GM10248 (cell line): ENCODE measurements around the gene SLC25A25.

Experiments used
- CTCF ChIA-PET: fragments of 300-600 bp; sonication (Branson Sonifier 250); formaldehyde crosslinking; extraction: SDS; loops from one replicate; lab custom pipeline; 2021; ENCODE audit warnings: antibody characterized with exemption; lab: Yijun Ruan, JAX
- POLR2A ChIA-PET: fragments of 350-650 bp; sonication (Branson Sonifier 250); formaldehyde crosslinking; extraction: SDS; loops from one replicate; lab custom pipeline; 2020; ENCODE audit warnings: antibody characterized with exemption; lab: Yijun Ruan, JAX
- DNase-seq: peaks from one replicate; pipeline ENCODE4 v3.0.0; 2012; ENCODE audit errors: extremely low spot score
- TF ChIP-seq, protein P1 (sequence below): IDR thresholded peaks from 2 replicates; pipeline ENCODE4 v1.5.1; 2012; ENCODE audit warnings: mild to moderate bottlenecking, low read depth; ENCODE audit errors: extremely low read depth, missing control alignments, control extremely low read depth

Gene SLC25A25

DNA sequence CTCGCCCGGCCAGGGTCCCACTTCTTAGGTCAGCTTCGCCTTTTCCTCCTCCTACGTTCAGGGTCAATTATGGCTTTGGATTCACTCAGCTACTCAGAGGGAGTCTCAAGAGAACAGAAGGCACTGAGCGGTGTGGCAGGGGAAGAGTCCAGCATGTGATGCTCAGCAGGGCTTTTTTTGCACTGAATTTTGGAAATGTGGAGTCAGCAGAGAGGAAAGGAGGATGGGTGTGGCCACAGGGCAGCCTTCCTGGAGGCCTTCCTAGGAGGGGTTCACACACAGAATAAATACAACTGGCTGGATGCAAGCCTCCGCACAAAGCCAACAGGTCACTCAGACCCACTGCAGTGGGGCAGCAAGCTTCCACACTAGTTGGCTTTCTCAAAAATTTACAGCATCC, 5.8 kb upstream of the SLC25A25 start:
- POLR2A ChIA-PET: no interaction called here
- CTCF ChIA-PET: interaction anchor here (1.2 to 1.6 kb wide), 2 partner anchors 27 to 55 kb away, joined by 4 to 9 read pairs; no protein-coding TSS in a partner anchor
- TF ChIP-seq, protein P1, sequence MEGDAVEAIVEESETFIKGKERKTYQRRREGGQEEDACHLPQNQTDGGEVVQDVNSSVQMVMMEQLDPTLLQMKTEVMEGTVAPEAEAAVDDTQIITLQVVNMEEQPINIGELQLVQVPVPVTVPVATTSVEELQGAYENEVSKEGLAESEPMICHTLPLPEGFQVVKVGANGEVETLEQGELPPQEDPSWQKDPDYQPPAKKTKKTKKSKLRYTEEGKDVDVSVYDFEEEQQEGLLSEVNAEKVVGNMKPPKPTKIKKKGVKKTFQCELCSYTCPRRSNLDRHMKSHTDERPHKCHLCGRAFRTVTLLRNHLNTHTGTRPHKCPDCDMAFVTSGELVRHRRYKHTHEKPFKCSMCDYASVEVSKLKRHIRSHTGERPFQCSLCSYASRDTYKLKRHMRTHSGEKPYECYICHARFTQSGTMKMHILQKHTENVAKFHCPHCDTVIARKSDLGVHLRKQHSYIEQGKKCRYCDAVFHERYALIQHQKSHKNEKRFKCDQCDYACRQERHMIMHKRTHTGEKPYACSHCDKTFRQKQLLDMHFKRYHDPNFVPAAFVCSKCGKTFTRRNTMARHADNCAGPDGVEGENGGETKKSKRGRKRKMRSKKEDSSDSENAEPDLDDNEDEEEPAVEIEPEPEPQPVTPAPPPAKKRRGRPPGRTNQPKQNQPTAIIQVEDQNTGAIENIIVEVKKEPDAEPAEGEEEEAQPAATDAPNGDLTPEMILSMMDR: no peak
- no peak for DNase-seq

DNA sequence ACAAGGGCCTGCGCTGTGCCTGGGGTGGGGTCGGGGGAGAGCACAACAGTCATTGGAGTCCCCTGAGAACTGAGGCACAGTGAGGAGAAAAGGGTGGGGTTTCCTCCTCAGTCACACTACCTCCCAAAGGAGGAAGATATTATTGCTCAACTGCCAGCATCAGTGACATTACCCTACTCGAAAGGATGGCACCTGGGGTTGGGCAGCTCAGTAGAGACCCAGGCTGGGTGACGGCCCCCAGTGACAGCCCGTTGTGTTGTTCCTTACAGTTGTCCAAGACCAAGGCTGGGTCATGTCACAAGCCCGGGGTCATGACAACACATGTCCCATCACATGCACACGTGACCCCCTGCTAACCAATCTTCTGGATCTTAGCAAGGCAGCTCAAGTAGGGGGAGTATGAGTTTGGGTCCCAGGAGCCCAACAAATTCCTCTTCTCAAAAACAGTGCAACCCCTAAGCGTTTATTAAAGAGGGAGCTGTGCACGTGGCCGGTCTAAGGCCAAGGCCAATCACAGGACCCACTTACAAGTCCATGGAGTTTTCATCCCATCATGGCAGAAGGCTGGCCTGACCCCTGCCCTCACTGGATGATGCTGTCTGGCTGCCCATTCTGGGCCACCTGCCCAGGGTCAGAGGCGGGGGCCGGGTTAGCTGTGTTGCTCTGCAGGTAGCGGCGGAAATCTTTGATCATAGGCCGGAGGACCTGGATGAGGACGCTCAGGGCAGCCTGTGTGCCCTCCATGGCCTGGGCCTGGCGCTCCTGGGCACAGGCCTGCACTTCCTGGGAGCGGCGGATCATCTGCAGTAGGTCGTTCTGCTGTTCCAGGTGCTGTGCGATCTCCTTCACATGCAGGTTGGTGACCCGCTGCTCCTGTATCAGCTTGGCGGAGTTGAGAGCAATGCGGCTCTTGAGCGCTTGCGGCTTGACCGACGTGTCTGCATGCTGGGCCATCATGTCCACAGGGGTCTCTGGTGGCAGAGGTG, 4.9 kb upstream of the SLC25A25 start:
- ChIA-PET CTCF (interaction anchor here (1.2 to 1.8 kb wide), 3 partner anchors 28 to 119 kb away, joined by 4 to 9 read pairs (median 6); no protein-coding TSS in a partner anchor), POLR2A (interaction anchor here (0.7 kb wide), 1 partner anchor 20 kb away, joined by 3 read pairs; no protein-coding TSS in a partner anchor)
- TF ChIP-seq, protein P1: no peak
- DNase-seq: no peak

DNA sequence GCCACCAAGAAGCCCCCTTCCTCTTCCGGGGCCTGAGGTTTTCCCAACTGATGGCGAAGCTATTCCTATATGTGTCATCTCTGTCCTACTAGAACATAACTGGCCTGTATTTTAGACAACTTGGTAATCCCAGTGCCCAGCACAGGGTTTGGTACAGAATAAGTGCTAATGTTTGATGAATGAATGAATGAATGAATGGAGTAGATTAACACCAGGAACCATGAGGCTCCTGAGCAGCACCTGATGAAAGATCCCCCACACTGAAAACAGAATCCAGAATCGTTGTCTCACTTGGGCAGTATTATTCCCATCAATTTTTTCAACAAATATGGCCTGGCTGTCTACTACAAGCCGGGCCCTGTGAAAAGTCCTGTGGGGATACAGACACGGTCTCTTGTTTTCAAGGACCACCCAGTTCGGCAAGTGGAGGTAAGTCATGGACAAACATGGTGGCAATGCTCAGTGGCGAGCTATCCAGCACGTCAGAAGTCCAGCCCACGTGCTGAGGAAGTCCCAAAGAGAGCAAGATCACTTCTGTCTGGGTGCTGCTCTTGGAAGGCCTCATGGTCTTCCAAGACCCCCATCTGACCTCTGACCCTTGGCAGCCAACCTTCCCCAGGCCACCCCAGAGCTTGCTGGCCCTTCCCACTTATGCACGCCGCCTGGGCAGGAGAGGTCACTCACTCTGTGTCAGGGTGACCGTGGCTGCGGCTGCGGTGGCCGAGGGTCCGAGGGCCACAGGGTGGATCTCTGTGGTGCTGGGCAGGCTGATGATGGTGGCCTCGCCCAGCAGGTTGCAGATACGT, 1.9 kb upstream of the SLC25A25 start:
- no peak for DNase-seq
- TF ChIP-seq, protein P1: no peak
- POLR2A ChIA-PET: interaction anchor here (1.4 kb wide), 1 partner anchor 62 kb away, joined by 4 read pairs; no protein-coding TSS in a partner anchor
- CTCF ChIA-PET: interaction anchor here (1.4 to 4.5 kb wide), 5 partner anchors 13 to 123 kb away, joined by 4 to 33 read pairs (median 13); no protein-coding TSS in a partner anchor

DNA sequence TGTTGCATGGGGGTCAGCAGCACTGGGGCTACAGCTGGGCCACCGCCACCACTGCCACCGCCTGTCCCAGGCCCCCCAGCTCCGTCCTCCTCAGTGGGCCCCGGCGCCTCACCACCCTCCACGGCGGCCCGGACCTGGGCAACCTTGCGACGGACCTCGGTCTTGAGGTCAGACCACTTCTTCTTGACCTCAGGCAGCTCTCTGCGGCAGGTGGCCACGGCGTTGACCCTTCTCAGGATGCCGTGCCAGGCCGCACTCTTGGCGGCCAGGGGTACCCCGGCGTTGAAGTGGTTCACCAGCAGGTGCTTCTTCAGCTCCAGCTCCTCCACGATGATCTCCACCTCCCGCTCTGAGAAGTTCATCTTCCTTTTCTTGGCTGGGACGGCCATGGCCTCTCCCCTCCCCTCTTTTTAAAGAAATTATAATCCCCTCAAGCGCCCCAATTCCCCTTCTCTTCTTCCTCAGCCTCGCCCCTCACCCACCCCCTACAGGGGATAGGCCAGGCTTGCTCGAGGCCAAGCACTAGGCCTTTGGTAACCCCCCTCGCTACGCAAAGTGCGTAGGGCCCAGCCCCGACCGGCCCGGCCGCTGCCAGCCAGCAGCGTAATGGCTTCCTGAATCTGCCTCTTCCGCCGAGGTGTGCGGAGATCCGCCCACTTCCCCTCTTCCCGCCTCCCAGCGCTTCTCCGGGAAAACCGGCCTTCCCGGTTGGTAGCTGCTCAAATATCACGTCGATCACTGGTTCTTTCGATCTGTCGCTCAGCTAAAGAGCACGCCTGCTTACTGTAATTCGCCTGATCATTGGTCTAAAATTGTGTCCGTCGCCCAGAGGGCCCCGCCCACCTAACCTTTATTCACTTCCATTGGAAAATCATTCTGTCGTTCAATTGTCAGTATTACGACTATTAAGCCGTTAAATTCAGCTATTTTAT, 1.1 kb upstream of the SLC25A25 start, which contains the start of gene NAIF1:
Gene NAIF1 (minus strand): TSS at position 608 of the 932 bp plus-strand sequence. CDS start 219 bp downstream, at position 389.
- TF ChIP-seq, protein P1: no peak
- ChIA-PET POLR2A (interaction anchor here (0.6 to 1.4 kb wide), 3 partner anchors 61 to 123 kb away, joined by 4 read pairs; no protein-coding TSS in a partner anchor), CTCF (interaction anchor here (0.9 to 4.5 kb wide), 8 partner anchors 10 to 124 kb away, joined by 3 to 33 read pairs (median 5); no protein-coding TSS in a partner anchor)
- peak; percentile 95 for DNase-seq

DNA sequence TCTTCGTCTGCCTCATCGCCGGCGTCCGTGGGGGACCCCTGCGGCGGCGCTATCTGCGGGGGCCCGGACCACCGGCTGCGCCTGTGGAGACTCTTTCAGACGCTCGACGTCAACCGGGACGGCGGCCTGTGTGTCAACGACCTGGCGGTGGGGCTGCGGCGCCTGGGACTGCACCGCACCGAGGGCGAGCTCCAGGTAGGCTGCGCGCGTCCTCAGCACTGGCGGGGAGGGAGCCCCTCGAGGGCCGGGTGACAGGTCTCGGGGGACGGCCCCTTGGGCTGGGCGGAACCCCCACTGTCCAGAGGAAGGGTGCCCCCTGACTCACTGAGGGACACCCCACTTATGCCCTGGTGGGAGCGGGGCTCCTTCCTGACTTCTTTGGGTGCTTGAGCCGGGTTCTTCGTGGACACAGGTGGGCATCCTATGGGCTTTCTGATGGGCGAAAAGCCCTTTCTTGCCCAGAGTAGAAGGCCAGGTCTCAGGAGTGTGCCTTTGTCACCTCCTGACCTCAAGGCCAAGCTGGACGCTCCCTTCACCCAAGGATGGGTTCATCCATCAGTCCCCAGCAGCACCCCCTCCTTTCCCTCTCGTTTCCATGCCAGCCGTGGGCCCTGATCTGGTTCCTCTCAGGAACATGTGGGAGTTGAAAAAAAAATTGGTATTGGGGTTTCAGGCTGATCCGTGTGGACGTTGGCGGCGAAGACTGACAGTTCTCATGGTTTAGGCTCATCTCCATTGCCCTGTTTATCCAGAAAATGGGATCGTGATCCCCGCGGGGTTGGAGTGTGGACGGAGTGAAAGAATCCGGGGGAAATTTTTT, 564 bp downstream of the SLC25A25 start:
- CTCF ChIA-PET: interaction anchor here (0.6 to 4.5 kb wide), 6 partner anchors 10 to 125 kb away, joined by 3 to 33 read pairs (median 10); no protein-coding TSS in a partner anchor
- TF ChIP-seq, protein P1: no peak
- no peak for DNase-seq
- POLR2A ChIA-PET: interaction anchor here (0.6 to 1.3 kb wide), 2 partner anchors 117 to 119 kb away, joined by 3 to 6 read pairs; no protein-coding TSS in a partner anchor
